GM21528 (cell line): Measurements from ENCODE around the gene SEC23A.
A peak's percentile ranks its signal among the peaks of the same experiment; 100 is the strongest.
"Not testable (repeated sequence)": the region's sequence is repeated elsewhere in the genome, so short reads cannot be mapped to it uniquely, and the experiment has no call there.

ENCODE experiments used
- ATAC-seq: cut with Tn5 transposase; IDR thresholded peaks from one replicate; pipeline ENCODE4 v1.9.1; 2021; ENCODE audit warnings: mild to moderate bottlenecking, moderate library complexity; ENCODE audit not compliant: unreplicated experiment, low FRiP score

Gene SEC23A

GRCh38 chr14:39102969-39103957, at the start of gene SEC23A:
SEC23A (minus strand) TSS chr14:39103235; CDS start chr14:39096118, 7,117 bp downstream.
- ATAC-seq: peak; percentile 96

- ATAC-seq: no peak
Observed at GRCh38 chr14:39145266-39145966, 42.4 kb upstream of the SEC23A start.

DNA sequence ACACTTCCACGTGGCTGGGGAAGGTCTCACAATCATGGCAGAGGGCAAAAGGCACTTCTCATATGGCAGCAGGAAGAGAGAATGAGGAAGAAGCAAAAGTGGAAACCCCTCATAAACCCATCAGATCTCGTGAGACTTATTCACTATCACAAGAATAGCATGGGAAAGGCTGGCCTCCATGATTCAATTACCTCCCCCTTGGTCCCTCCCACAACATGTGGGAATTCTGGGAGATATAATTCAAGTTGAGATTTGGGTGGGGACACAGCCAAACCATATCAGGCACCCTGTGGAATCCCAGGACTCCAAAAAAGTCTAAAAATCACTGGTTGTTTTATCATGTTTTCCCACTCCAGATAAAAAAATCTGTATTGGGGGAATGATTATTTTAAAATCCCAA, 40.2 kb upstream of the SEC23A start:
- not testable (repeated sequence) for ATAC-seq

- not testable (repeated sequence) for ATAC-seq
Observed at GRCh38 chr14:39141623-39142022, 38.6 kb upstream of the SEC23A start.

DNA sequence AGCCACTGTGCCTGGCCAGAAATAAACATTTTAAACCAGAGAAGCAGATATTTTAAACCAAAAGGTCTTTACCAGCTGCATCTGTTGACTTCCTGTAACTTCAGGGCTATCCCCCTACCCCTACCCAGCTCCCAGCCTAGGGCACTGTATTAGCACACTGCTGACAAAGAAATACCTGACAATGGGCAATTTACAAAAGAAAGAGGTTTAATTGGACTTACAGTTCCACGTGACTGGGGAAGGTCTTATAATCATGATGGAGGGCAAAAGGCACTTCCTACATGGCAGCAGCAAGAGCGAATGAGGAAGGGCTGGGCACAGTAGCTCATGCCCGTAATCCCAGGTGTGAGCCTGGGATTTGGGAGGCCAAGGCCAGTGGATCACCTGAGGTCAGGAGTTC, 37.1 kb upstream of the SEC23A start:
- ATAC-seq: no peak

DNA sequence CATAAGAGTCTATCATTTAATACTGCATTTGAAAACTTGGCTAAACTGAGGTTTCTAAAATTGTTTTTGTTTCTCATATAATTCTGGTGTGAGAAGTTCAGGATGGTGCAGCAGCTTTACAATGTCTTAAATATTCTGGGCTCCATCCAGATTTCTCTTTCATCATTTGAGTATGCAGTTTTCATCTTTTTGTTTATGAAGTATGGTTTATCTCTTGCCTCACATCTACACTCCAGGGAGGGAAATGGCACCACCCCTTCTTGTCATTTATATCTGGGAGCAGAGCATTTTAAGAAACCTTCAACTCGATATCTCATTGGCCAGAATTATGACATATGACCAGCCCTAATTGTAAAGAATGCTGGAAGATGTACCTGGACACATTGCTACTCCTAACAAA, 35.4 kb upstream of the SEC23A start:
- ATAC-seq: no peak

GRCh38 chr14:39137835-39138234, 34.8 kb upstream of the SEC23A start:
- ATAC-seq: not testable (repeated sequence)

DNA sequence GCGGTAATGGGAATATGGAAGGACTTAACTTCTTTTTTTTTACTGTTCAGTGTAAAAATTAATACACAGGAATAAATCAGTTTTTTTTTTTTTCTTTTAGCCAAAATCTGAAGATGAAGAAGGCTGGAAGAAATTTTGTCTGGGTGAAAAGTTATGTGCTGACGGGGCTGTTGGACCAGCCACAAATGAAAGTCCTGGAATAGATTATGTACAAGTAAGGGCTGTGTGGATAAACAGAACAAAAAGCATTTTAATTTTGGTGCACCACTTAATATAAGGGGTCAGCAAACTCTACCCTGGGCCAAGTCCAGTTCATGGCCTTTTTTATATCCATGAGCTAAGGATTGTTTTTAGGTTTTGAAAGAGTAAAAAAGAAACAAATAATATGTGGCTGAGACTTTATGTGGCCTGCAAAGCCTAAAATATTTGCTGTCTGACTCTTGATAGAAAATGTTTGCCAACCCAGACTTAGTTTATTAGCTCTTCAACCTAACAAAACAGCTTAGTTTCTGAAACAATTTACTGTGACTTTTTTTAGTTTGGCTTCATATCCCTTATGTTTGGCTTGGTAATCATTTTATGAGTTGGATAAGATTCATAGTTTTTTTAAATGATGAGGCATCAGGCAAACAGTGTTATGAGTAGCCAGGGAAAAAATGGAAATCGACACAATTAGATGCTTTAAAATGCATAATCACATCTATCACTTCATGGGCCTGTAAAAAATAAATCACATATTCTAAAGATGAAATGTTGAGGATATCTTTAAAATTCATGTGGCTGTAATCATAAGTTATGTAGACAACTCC, 19.5 kb upstream of the SEC23A start:
- ATAC-seq: no peak

DNA sequence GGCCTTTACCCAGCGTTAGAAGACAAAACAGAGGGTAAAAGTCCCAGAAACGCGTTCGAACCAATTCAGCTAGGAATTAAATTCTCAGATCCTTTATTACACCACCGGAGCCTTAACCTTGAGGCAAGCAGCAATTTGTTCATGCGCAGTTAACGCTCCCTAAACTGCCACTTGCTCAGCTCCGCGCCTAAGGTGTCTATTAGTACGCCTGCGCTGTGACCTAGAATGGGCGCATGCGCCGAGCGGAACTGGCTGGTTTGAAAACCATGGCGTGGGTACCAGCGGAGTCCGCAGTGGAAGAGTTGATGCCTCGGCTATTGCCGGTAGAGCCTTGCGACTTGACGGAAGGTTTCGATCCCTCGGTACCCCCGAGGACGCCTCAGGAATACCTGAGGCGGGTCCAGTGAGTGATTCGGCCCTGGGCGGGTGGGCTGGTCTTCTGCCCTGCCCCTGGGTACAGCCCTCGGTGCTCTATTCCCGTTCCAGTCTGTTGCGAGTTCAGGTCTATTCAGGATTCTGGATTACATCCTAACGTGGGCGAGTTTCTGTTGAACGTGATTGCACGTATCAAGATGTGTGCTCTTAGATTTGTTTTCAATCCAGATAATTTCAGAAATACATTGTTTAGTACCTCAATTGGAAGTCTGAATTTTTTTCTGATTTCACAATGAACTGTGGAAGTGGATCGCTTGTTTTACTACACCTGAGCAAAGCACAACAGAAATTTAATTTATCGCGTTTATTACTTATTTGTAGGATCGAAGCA, 11.2 kb upstream of the SEC23A start, which contains the start of gene GEMIN2:
Gene GEMIN2, plus strand, starts transcription at position 251 of the 766 bp plus-strand sequence. Its CDS starts 16 bp downstream, at position 267.
- ATAC-seq: peak; percentile 92

- no peak for ATAC-seq
Observed at GRCh38 chr14:39113685-39114072, 10.6 kb upstream of the SEC23A start.

- ATAC-seq: no peak
Observed at GRCh38 chr14:39109893-39110715, 7.1 kb upstream of the SEC23A start.

DNA sequence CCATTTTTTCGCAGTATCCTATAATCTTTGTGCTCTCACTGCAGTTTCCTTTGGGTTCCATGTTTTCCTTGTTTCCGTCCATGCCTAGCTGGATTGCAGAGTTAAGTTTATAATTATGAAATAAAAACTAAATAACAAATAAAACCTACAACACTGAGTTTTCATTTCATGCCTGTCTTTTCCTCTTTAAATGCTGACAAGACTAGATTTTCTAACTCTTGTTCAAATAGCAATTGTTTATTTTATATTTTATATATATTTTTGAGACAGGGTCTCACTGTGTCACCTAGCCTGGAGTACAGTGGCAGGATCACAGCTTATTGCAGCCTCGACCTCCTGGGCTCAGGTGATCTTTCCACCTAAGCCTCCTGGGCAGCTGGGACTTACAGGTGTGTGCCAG, 5.8 kb upstream of the SEC23A start:
- no peak for ATAC-seq

DNA sequence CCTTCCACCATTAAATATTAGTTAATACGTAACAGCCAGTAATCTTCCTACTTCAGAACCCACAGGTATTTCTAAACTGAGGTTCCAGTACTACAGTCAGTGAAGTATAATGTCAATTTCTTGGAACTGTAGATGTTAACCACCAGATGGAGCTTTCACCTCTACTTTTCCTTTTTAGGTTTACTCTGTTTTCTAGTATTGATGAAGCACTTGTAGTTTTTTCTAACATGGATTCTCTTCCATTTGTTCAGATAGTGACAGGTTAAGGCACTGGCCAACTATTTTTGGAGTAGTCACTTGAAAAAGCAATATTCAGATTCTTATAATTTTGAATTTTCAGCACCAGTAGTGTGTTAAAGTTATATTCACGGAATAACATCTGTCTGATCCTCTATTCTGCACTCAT, 4.6 kb upstream of the SEC23A start:
- ATAC-seq: no peak

DNA sequence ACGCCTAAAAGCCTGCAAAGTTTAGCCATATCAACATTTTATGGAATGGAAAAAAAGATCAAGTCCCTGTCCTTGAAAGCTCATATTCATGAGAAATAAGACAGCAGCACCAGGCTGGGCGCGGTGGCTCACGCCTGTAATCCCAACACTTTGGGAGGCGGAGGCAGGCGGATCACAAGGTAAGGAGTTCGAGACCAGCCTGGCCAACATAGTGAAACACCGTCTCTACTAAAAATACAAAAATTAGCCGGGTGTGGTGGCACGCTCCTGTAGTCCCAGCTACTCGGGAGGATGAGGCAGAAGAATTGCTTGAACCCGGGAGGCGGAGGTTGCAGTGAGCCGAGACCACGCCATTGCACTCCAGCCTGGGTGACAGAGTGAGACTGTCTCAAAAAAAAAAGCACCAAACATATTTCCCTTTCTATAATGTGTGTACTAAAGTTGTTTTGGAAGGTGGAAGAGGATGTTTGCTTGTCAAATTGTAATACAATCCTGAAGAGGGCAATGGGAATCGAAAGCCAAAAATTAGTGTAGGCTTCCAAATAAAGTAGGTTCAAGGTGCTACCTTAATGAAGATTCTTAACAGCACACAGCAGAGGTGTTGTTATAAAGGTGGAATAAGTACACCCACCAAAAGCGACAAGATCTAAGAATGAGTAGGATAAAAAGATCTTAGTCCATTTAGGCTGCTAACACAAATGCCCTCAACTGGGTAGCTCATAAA, 1.2 kb upstream of the SEC23A start:
- not testable (repeated sequence) for ATAC-seq

DNA sequence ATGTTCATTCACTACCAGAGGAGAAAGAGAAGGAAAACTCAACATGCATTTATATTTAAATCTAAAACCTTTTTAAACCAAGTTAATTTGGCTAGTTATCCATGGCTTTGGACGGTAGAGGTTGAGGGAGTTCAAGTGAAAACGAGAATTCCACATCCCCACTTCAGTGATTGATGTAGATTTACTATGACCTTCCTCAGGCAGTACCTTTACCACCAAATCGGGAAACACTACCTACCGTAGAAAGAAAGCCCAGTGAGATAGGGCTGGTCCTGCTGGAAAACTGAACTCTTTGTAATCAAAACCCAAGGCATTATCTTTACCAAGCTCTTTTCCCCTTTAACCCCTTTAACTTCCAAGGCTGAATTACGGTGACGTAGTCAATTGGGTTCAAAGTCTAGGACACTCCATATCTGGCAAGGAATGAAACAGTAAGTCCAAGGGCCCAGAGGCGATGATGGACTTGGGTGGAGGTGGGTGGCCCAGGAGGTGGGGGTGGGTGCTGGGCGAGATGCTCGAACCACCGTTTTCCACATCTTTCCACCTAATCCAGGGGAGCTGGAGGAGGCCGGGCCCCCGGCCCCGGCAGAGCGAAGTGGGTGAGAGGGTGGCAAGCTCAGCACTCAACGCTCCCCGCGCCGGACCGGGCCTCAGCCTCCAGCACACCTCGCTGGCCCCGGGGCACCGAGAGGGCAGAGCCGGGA, 618 bp downstream of the SEC23A start:
- ATAC-seq: peak; percentile 19

DNA sequence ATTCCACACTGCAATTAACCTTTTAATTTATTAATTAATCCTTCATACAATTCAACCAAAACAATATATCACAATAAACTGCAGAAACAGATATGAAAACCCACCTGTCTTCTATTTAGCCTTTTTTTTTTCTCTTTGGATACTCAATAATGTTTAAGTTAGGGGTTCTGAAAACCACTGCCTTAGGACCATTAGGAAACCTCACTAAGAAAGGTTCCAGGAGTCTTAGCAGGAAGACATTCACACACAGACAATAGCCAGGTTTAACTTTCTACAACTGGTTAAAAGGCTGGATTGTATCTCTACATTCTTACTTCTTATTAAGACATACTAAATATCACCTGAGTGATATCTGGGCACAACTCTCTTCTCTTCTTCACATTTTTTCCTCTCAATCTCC, 3.3 kb downstream of the SEC23A start:
- no peak for ATAC-seq

GRCh38 chr14:39099215-39099614, 3.8 kb downstream of the SEC23A start:
- ATAC-seq: not testable (repeated sequence)

- no peak for ATAC-seq
Observed at GRCh38 chr14:39097159-39097558, 5.9 kb downstream of the SEC23A start.
